ENCODE measurements around the gene NTM. TPM values are rescaled to one million over a fixed set of nuclear protein-coding genes. Genes with fewer than 3 reads are reported as not detected.

Gene NTM
- total RNA-seq, 1 experiment from 2014 or later = 9.9 TPM

- H3K4ac ChIP-seq (ENCODE audit: low read depth, low read length) = no peak overlapping the region
- Mint-ChIP-seq H3K4me3 (no peak overlapping the region), H3K27me3 (ENCODE audit: low read depth) (no peaks in the 10 kb centered on the region; the same call in none of the 2 replicates), H3K9me3 (no peaks in the 10 kb centered on the region), H3K4me1 (peaks cover 2 to 9% of the 10 kb centered on the region in 2 experiments; a peak in 3 of 4 replicates), H3K36me3 (ENCODE audit: insufficient read depth in 1 of 3, low read depth in 3 of 3) (no peaks in the 10 kb centered on the region), H3K27ac (no peak overlapping the region)
- no peak overlapping the region for H2BK15ac ChIP-seq (ENCODE audit: low read depth, low read length)
- DNase-seq = peak; percentile 43
- no peak overlapping the region for H3K18ac ChIP-seq (ENCODE audit: insufficient read length, low read depth, low read length)
- no peaks in the 10 kb centered on the region for H4K20me1 ChIP-seq (ENCODE audit: control insufficient read depth, insufficient read depth, insufficient read length)
- no peaks in the 10 kb centered on the region; the same call in 1 of the 2 replicates for H3K4me1 ChIP-seq (ENCODE audit: insufficient read depth, low read length)
- H3T11ph ChIP-seq (ENCODE audit: low read length) = no peak overlapping the region
- no peak overlapping the region for H3K23ac ChIP-seq (ENCODE audit: insufficient read length, low read depth, low read length)
- H2BK12ac ChIP-seq (ENCODE audit: insufficient read length, low read depth, low read length) = no peak overlapping the region
- no peak overlapping the region for H3K27ac ChIP-seq (ENCODE audit: insufficient read length, low read depth, low read length)
- no peak overlapping the region for H4K8ac ChIP-seq (replicated peaks; ENCODE audit: insufficient read length, low read depth, low read length)
- H3K79me2 ChIP-seq (ENCODE audit: insufficient read depth, low read length) = no peaks in the 10 kb centered on the region
- H4K91ac ChIP-seq (ENCODE audit: insufficient read length, low read depth, low read length) = no peak overlapping the region
- no peak overlapping the region for H3K14ac ChIP-seq (ENCODE audit: insufficient read depth, low read length)
- no peaks in the 10 kb centered on the region for H3K23me2 ChIP-seq (ENCODE audit: insufficient read length, low read depth, low read length, poor library complexity, severe bottlenecking)
- H3K9ac ChIP-seq (ENCODE audit: extremely low read depth, insufficient read length, low read length) = no peak overlapping the region
- H2BK120ac ChIP-seq (ENCODE audit: low read depth, low read length, poor library complexity, severe bottlenecking) = no peak overlapping the region
- H3K4me2 ChIP-seq (ENCODE audit: insufficient read depth, insufficient read length, low read length) = no peak overlapping the region
- no peak overlapping the region for H4K5ac ChIP-seq (ENCODE audit: insufficient read length, low read depth, low read length)
- no peaks in the 10 kb centered on the region for H3K9me3 ChIP-seq (ENCODE audit: control insufficient read depth, low read depth, low read length)
- TF ChIP-seq, protein P1, sequence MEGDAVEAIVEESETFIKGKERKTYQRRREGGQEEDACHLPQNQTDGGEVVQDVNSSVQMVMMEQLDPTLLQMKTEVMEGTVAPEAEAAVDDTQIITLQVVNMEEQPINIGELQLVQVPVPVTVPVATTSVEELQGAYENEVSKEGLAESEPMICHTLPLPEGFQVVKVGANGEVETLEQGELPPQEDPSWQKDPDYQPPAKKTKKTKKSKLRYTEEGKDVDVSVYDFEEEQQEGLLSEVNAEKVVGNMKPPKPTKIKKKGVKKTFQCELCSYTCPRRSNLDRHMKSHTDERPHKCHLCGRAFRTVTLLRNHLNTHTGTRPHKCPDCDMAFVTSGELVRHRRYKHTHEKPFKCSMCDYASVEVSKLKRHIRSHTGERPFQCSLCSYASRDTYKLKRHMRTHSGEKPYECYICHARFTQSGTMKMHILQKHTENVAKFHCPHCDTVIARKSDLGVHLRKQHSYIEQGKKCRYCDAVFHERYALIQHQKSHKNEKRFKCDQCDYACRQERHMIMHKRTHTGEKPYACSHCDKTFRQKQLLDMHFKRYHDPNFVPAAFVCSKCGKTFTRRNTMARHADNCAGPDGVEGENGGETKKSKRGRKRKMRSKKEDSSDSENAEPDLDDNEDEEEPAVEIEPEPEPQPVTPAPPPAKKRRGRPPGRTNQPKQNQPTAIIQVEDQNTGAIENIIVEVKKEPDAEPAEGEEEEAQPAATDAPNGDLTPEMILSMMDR (conservative IDR thresholded peaks at IDR 0.05) = 0 out of 3 replicates have a peak, but pooled peaks have one; percentile 9
- no peak overlapping the region for H2AK5ac ChIP-seq (ENCODE audit: insufficient read length, low read length)
- no peaks in the 10 kb centered on the region for H3K79me1 ChIP-seq (ENCODE audit: insufficient read depth, low read depth, low read length, poor library complexity, severe bottlenecking)
- no peak overlapping the region for H2BK5ac ChIP-seq (ENCODE audit: insufficient read length, low read length)
- no CpG with 5 or more reads among the region's 7 CpGs for WGBS (ENCODE audit: extremely low coverage, insufficient read length, low lambda C conversion rate)
- H3K27me3 ChIP-seq (ENCODE audit: insufficient read depth, low read length) = no peaks in the 10 kb centered on the region
- H2AFZ ChIP-seq (ENCODE audit: low read length) = no peak overlapping the region
- H2BK20ac ChIP-seq (ENCODE audit: low read depth, low read length, poor library complexity, severe bottlenecking) = no peak overlapping the region
- no peak overlapping the region for H3K56ac ChIP-seq (ENCODE audit: insufficient read length, low read depth, low read length)
These were observed 128.3 kb downstream of the NTM start for GRCh38 chr11:131498631-131499160.
